ENCODE measurements around the gene MIGA2. TPM values are rescaled to one million over a fixed set of nuclear protein-coding genes. Genes with fewer than 3 reads are reported as not detected.

The MIGA2 gene
- total RNA-seq, 4 donors from 2014 or later: 27.5 to 49.3 (median 29.8) TPM

DNA sequence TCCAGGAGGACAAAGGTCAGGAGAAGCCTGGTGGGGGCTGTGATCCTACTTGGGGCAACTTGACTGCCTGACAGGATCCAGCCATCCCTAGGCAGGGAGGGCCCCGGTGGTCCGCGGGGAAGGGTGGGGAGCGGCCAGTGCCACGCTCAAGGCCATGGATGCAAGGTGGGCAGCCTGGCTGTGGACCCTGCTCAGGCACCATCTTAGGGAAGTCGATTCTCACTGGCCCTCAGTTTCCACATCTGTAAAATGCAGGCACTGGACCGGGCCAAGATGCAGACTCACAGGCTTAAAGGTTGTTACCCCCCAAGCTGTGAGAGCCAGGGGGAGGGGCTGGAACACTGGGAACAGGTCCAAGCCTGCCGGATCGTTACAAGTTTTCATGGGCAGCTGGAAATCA is 35.7 kb downstream of the MIGA2 start:
- intact Hi-C loops (cut with DNase I): no loop called here
- H3K9me3 ChIP-seq: no peaks in the 10 kb centered on the region
- WGBS, 2 donors: 37 to 63% methylated on average over 3 to 4 of the region's 9 CpGs
- TF ChIP-seq, protein P1, sequence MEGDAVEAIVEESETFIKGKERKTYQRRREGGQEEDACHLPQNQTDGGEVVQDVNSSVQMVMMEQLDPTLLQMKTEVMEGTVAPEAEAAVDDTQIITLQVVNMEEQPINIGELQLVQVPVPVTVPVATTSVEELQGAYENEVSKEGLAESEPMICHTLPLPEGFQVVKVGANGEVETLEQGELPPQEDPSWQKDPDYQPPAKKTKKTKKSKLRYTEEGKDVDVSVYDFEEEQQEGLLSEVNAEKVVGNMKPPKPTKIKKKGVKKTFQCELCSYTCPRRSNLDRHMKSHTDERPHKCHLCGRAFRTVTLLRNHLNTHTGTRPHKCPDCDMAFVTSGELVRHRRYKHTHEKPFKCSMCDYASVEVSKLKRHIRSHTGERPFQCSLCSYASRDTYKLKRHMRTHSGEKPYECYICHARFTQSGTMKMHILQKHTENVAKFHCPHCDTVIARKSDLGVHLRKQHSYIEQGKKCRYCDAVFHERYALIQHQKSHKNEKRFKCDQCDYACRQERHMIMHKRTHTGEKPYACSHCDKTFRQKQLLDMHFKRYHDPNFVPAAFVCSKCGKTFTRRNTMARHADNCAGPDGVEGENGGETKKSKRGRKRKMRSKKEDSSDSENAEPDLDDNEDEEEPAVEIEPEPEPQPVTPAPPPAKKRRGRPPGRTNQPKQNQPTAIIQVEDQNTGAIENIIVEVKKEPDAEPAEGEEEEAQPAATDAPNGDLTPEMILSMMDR (IDR thresholded peaks at IDR 0.05): no peak
- TF ChIP-seq POLR2A (IDR thresholded peaks at IDR 0.05): no peak
- no peak for DNase-seq
- no peaks in the 10 kb centered on the region for H3K27me3 ChIP-seq
- H3K4me1 ChIP-seq: peaks cover 0 to 5% (median 0%) of the 10 kb centered on the region in 3 donors
- H3K4me3 ChIP-seq: no peak overlapping the region
- H3K36me3 ChIP-seq: peaks cover 8 to 50% (median 10%) of the 10 kb centered on the region in 3 donors
- no peak overlapping the region for H3K27ac ChIP-seq

DNA sequence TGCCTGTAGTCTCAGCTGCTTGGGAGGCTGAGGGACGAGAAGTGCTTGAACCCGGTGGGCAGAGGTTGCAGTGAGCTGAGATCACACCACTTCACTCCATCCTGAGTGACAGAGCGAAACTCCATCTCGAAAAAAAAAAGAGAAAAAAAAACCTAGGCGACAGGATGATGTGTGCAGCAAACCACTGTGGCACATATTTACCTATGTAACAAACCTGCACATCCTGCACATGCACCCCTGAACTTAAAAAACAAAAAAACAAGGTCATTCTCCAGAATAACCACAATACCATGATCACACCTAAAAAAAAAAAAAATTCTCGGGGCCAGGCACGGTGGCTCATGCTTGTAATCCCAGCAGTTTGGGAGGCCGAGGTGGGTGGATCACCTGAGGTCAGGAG is 37.0 kb downstream of the MIGA2 start:
- H3K9me3 ChIP-seq: no peaks in the 10 kb centered on the region
- TF ChIP-seq POLR2A (IDR thresholded peaks at IDR 0.05): no peak
- TF ChIP-seq, protein P1 (IDR thresholded peaks at IDR 0.05): no peak
- peaks cover 0 to 38% (median 0%) of the 10 kb centered on the region in 3 donors for H3K36me3 ChIP-seq
- WGBS, 2 donors: 69 to 76% methylated on average over 7 to 8 of the region's 8 CpGs
- intact Hi-C loops (cut with DNase I): no loop called here
- no peak overlapping the region for H3K27ac ChIP-seq
- H3K4me1 ChIP-seq: peaks cover 0 to 13% (median 0%) of the 10 kb centered on the region in 3 donors
- no peaks in the 10 kb centered on the region for H3K27me3 ChIP-seq
- DNase-seq: no peak
- H3K4me3 ChIP-seq: no peak overlapping the region

DNA sequence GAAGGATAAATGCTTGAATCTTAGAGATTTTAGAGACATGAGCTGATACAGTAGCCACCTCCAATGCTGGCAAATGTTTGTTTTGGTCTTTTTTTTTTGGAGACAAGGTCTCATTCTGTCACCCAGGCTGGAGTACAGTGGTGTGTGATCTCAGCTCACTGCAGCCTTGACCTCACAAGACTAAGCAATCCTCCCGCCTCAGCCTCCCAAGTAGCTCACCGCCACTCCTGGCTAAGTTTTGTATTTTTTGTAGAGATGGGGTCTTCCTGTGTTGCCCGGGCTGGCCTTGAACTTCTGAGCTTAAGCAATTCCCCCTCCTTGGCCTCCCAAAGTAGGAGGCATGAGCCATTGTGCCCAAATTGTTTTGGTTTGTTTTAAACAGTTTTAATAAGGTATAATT is 37.7 kb downstream of the MIGA2 start:
- Histone ChIP-seq H3K27ac (no peak overlapping the region), H3K9me3 (no peaks in the 10 kb centered on the region), H3K27me3 (no peaks in the 10 kb centered on the region), H3K4me3 (no peak overlapping the region), H3K36me3 (peaks cover 0 to 31% (median 0%) of the 10 kb centered on the region in 3 donors), H3K4me1 (peaks cover 0 to 13% (median 0%) of the 10 kb centered on the region in 3 donors)
- intact Hi-C loops (cut with DNase I): no loop called here
- DNase-seq: no peak
- WGBS, 2 donors: 85 to 88% methylated on average over 3 of the region's 3 CpGs
- TF ChIP-seq, protein P1 (IDR thresholded peaks at IDR 0.05): no peak
- no peak for TF ChIP-seq POLR2A (IDR thresholded peaks at IDR 0.05)

DNA sequence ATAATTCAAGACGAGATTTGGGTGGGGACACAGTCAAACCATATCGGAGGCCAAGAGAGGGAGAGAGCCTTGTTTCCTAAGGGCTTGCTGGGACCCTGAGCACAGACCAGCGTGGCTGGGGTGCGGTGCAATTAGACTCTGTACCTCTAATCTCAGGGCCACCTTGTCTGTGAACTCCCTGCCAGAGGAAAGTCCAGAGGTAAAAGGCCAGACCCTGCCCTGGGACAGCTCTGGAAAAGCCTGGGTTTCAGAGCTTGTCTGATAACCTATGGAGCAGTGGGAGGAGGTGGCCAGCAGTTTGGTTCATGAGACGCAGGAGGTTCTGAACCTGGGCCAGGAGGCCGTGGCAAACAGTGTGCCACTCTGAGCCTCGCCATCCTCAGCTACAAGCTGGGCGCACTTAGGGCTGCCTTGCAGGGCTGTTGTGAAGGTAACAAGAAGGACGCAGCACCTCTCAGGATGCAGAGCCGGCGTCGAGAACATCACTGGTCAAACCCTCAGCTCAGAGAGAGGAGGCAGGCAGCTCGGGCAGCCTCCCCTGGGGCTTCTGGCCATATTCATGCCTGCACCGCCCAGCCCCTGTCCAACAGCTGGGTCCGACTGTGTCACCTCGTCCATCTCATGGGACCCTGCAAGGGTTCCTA is 39.7 kb downstream of the MIGA2 start:
- intact Hi-C loops (cut with DNase I): no loop called here

DNA sequence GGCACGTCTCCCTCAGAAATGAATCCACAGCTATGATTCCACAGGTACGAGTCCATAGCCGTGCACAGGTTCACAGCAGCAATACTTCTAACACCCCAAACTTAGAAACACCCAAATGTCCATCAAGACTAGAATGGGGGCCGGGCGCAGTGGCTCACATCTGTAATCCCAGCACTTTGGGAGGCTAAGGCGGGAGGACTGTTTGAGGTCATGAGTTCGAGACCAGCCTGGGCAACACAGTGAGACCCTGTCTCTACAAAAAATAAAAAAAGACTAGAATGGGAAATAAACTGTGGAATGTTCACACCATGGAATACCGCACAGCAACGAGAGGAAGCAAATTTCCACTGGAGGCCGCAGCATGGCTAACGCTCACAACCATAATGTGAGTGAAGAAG is 40.2 kb downstream of the MIGA2 start:
- Histone ChIP-seq H3K4me1 (peaks cover 2 to 25% (median 6%) of the 10 kb centered on the region in 3 donors), H3K27ac (peak overlapping the region in 3 of 4 donors; percentile 38 to 57 (median 52)), H3K9me3 (no peaks in the 10 kb centered on the region), H3K36me3 (peaks cover 0 to 6% (median 0%) of the 10 kb centered on the region in 3 donors), H3K27me3 (no peaks in the 10 kb centered on the region), H3K4me3 (no peak overlapping the region)
- 92 to 93% methylated on average over 11 of the region's 11 CpGs for WGBS, 2 donors
- DNase-seq: no peak
- no peak for TF ChIP-seq POLR2A (IDR thresholded peaks at IDR 0.05)
- TF ChIP-seq, protein P1 (IDR thresholded peaks at IDR 0.05): no peak
- intact Hi-C loops (cut with DNase I): no loop called here

More for the DNA sequence above, 39.7 kb downstream of the MIGA2 start:
- TF ChIP-seq, protein P1 (IDR thresholded peaks at IDR 0.05): no peak
- TF ChIP-seq POLR2A (IDR thresholded peaks at IDR 0.05): no peak
- DNase-seq: no peak
- H3K4me1 ChIP-seq: peaks cover 0 to 22% (median 5%) of the 10 kb centered on the region in 3 donors
- H3K4me3 ChIP-seq: no peak overlapping the region
- H3K27me3 ChIP-seq: no peaks in the 10 kb centered on the region
- 76 to 89% methylated on average over 9 of the region's 16 CpGs for WGBS, 2 donors
- no peaks in the 10 kb centered on the region for H3K9me3 ChIP-seq
- H3K27ac ChIP-seq: no peak overlapping the region
- peaks cover 0 to 11% (median 0%) of the 10 kb centered on the region in 3 donors for H3K36me3 ChIP-seq

Data from esophagus squamous epithelium (tissue), 5 donors.